Measurements from ENCODE around the gene PADI2.

DNA sequence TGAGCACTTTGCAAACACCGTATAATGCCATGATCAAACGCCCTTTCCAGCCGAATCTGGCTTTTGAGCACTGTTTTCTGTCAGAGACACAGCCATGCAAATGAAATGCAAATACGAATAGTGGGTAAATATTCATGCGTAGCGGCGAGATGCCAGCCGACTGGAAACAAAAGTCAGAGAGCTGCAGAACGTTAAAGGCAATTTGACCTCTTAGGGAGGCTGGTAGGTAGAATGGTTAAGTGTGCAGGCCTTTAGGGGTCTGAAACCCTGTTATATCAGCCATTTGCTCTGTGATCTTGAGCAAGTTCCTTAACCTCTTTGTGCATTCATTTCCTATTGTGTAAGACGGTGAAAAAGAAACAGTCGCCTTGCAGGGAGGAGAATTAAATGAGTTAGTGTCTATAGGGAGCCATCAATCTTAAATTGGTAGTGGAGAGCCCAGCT, 58.9 kb downstream of the PADI2 start:
- TF ChIP-seq, protein P1, sequence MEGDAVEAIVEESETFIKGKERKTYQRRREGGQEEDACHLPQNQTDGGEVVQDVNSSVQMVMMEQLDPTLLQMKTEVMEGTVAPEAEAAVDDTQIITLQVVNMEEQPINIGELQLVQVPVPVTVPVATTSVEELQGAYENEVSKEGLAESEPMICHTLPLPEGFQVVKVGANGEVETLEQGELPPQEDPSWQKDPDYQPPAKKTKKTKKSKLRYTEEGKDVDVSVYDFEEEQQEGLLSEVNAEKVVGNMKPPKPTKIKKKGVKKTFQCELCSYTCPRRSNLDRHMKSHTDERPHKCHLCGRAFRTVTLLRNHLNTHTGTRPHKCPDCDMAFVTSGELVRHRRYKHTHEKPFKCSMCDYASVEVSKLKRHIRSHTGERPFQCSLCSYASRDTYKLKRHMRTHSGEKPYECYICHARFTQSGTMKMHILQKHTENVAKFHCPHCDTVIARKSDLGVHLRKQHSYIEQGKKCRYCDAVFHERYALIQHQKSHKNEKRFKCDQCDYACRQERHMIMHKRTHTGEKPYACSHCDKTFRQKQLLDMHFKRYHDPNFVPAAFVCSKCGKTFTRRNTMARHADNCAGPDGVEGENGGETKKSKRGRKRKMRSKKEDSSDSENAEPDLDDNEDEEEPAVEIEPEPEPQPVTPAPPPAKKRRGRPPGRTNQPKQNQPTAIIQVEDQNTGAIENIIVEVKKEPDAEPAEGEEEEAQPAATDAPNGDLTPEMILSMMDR (IDR thresholded peaks at IDR 0.05 in 4 of 5, conservative IDR thresholded peaks at IDR 0.05 in 1 of 5): no peak
- TF ChIP-seq POLR2A (IDR thresholded peaks at IDR 0.05): no peak

Measured in gastrocnemius medialis (tissue), 4 donors.